ENCODE data around the gene CD209. TPM values are rescaled to one million over a fixed set of nuclear protein-coding genes. Genes with fewer than 3 reads are reported as not detected.

CD209 gene
- total RNA-seq, 1 donor from 2014 or later: 7.0 TPM

DNA sequence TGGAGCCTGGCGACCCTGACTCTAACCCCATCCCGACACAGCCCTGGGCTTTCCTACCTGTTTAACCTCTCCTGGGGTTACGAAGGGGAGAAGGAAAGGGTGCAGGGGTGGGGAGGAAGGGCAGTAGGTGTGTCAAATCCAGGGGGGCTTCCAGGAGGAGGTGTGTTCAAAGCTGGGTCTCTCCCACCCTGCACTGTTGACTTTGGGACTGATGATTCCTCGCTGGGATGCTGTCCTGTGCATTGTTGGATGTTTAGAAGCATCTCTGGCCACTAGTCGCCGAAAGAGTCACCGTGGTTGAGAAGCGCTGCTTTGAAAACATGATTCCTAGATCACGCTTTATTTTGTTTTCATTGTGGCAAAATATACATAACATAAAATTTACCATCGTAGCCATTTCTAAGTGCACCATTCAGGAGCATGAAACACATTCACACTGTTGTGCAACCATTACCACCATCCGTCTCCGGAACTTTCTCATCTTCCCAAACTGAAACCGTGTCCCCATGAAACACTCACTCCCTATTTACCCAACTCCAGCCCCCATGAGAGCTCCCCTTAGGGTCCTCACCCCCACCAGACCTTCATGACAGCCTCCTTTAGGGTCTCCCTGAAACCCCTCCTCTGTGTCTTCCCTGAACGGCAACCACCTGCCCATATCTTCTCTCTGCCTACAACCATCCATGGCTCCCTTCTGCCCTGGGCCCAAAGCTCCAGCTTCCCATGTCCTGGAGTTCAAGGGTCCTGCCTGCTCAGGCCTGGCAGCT is 41.0 kb downstream of the CD209 start:
- intact Hi-C loops (cut with micrococcal nuclease): no loop called here
- no peak for DNase-seq
- no peak overlapping the region for H3K4me3 ChIP-seq
- peak overlapping the region; percentile 38 for H3K27ac ChIP-seq (replicated peaks)
- peaks cover 49% of the 10 kb centered on the region for H3K27me3 ChIP-seq (ENCODE audit: low read depth)
- H3K9me3 ChIP-seq (replicated peaks): no peaks in the 10 kb centered on the region
- TF ChIP-seq, protein P1, sequence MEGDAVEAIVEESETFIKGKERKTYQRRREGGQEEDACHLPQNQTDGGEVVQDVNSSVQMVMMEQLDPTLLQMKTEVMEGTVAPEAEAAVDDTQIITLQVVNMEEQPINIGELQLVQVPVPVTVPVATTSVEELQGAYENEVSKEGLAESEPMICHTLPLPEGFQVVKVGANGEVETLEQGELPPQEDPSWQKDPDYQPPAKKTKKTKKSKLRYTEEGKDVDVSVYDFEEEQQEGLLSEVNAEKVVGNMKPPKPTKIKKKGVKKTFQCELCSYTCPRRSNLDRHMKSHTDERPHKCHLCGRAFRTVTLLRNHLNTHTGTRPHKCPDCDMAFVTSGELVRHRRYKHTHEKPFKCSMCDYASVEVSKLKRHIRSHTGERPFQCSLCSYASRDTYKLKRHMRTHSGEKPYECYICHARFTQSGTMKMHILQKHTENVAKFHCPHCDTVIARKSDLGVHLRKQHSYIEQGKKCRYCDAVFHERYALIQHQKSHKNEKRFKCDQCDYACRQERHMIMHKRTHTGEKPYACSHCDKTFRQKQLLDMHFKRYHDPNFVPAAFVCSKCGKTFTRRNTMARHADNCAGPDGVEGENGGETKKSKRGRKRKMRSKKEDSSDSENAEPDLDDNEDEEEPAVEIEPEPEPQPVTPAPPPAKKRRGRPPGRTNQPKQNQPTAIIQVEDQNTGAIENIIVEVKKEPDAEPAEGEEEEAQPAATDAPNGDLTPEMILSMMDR (IDR thresholded peaks at IDR 0.05; ENCODE audit: borderline replicate concordance): no peak
- H3K4me1 ChIP-seq: no peaks in the 10 kb centered on the region
- H3K36me3 ChIP-seq: no peaks in the 10 kb centered on the region

DNA sequence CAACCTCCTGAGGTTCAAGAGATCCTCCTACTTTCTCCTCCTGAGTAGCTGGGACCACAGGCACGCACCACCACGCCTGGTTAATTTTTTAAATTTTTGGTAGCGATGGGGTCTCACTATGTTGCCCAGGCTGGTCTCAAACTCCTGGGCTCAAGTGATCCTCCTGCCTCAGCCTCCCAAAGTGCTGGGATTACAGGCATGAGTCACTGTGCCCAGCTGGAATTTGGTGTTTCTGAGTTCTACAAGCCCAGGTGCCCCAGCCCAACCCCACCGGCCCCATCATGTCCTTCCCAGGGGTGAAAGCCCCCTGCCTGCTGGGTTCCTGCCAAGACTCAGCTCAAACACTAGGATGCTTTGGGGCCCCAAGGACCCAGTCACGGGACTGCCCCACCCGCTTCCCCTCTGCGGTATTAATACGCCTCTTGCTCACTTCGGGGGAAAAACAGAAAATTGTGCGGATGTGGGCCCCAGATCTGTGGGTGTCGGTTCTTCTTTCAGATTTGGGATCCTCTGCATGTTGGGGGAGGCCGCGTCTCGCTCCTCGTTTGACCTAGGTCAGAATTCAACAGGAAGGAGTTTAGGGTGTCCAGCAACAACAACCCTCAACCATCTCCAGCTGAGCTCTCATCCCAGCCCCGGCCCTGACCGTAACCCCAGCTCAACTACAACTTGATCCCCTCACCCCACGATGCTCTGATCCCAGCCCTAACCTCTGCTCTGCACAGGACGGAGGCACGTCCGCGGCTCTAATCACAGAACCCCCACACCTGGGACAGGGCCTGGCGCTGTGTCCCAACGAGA is 41.7 kb downstream of the CD209 start:
- Histone ChIP-seq H3K4me3 (no peak overlapping the region), H3K27me3 (ENCODE audit: low read depth) (peaks cover 57% of the 10 kb centered on the region), H3K27ac (replicated peaks) (peak overlapping the region; percentile 38), H3K9me3 (replicated peaks) (no peaks in the 10 kb centered on the region), H3K4me1 (no peaks in the 10 kb centered on the region), H3K36me3 (no peaks in the 10 kb centered on the region)
- DNase-seq: peak; percentile 30
- TF ChIP-seq, protein P1 (IDR thresholded peaks at IDR 0.05; ENCODE audit: borderline replicate concordance): no peak
- intact Hi-C loops (cut with micrococcal nuclease): no loop called here

DNA sequence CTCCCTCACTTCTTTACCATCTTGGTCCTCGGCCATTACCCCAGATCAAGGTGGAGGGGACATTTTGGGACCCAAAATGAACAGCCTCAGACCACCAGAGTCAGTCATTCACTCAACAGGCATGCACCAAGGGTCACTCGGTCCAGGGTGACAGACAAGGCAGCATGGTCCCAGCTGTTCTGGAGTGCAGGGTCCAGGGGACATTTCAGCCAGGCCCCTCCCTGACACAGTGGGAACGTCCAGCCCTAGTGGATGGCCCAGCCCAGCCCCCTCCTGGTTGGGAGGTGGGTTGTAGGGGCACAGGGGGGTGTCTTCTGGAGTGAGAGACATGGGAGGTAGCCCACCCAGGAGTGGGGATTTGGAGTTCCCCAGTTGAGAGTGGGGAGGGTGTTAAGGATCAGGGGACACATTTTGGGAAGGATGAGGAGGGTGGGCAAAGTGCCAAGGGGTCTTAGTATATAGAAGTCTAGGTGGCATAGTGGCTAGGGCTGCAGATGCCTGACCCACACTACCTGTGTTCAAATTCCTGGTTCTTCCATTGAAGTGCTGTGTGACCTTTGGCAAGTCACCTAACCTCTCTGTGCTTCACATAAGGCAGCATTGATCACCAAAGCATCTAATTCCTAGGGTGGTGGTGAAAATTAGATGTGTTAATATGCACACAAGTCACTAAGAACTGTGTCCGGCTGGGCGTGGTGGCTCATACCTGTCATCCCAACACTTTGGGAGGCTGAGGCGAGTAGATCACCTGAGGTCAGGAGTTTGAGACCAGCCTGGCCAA is 42.9 kb downstream of the CD209 start:
- TF ChIP-seq, protein P1 (IDR thresholded peaks at IDR 0.05; ENCODE audit: borderline replicate concordance): no peak
- no peak overlapping the region for H3K4me3 ChIP-seq
- no peaks in the 10 kb centered on the region for H3K9me3 ChIP-seq (replicated peaks)
- no peaks in the 10 kb centered on the region for H3K36me3 ChIP-seq
- no peak overlapping the region for H3K27ac ChIP-seq (replicated peaks)
- H3K4me1 ChIP-seq: no peaks in the 10 kb centered on the region
- intact Hi-C loops (cut with micrococcal nuclease): no loop called here
- H3K27me3 ChIP-seq (ENCODE audit: low read depth): peaks cover 60% of the 10 kb centered on the region
- no peak for DNase-seq

DNA sequence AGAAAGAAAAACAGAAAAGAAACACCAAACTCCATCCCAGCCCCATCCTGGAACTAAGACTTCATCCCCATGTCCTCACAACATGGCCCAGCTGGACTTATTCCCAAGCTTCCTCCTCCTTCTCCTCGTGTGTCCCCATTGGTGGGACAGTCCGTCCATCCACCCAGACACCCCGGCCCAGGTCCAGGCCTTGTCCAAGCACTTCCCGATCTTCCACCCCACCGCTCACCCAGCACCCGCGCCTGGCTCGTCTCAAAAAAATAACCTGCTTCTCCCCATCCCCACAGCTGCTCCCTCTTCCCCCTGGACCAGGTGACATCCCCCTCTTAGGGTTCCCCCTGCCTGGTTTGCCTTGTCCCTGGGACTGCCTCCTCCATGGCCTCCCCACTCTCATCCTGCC is 44.0 kb downstream of the CD209 start:
- Histone ChIP-seq H3K4me3 (no peak overlapping the region), H3K4me1 (no peaks in the 10 kb centered on the region), H3K27me3 (ENCODE audit: low read depth) (peaks cover 69% of the 10 kb centered on the region), H3K27ac (replicated peaks) (no peak overlapping the region), H3K9me3 (replicated peaks) (no peaks in the 10 kb centered on the region), H3K36me3 (no peaks in the 10 kb centered on the region)
- DNase-seq: no peak
- intact Hi-C loops (cut with micrococcal nuclease): no loop called here
- TF ChIP-seq, protein P1 (IDR thresholded peaks at IDR 0.05; ENCODE audit: borderline replicate concordance): no peak
